Adrenal gland (tissue), 5 donors: Measurements from ENCODE around the gene ARHGAP26.

Source experiments
- POLR2A ChIP-seq, 2 donors: fragments of 450-650 bp; IDR thresholded peaks; one replicate each; pipeline ENCODE4 v1.6.1; 2017; ENCODE audit warnings: antibody characterized with exemption in 2 of 2, mild to moderate bottlenecking in 2 of 2, moderate library complexity in 1 of 2
- TF ChIP-seq, protein P1 (sequence below), 6 experiments: fragments of 450-650 bp in 4 of 6; fragments of 200-600 bp in 2 of 6; sonication (generic) in 1 of 6; IDR thresholded peaks; 1 replicate in 5 of 6; 2 replicates in 1 of 6; pipeline versions ENCODE4 v1.5.1 to v1.8.0; 2016 to 2021; ENCODE audit warnings: antibody characterized with exemption in 6 of 6, mild to moderate bottlenecking in 2 of 6, moderate library complexity in 1 of 6
- donor health status: DM: no; HTN: no; CAD: no.

DNA sequence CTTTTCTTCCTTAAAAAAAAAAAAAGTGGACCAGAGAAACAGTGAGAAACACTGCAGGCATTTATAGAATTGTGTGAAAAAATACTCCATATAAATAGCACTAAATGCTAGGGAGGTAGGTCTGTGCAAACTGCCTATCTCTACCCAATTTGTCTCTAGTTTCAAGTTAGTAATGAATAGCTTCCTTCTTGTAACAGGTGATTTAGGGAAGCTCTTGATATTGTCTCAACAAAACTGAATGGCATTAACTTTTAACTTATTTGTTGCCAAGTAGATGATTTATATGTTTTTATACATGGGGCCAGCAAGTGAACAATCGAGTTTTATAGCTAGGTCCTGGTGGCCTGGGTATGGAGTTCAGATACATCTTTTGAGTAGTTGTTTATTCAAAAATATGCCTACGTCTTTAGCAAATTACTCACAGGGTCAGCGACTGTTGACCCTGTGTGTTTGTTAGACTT is 349.7 kb downstream of the ARHGAP26 start:
- TF ChIP-seq, protein P1, sequence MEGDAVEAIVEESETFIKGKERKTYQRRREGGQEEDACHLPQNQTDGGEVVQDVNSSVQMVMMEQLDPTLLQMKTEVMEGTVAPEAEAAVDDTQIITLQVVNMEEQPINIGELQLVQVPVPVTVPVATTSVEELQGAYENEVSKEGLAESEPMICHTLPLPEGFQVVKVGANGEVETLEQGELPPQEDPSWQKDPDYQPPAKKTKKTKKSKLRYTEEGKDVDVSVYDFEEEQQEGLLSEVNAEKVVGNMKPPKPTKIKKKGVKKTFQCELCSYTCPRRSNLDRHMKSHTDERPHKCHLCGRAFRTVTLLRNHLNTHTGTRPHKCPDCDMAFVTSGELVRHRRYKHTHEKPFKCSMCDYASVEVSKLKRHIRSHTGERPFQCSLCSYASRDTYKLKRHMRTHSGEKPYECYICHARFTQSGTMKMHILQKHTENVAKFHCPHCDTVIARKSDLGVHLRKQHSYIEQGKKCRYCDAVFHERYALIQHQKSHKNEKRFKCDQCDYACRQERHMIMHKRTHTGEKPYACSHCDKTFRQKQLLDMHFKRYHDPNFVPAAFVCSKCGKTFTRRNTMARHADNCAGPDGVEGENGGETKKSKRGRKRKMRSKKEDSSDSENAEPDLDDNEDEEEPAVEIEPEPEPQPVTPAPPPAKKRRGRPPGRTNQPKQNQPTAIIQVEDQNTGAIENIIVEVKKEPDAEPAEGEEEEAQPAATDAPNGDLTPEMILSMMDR (IDR thresholded peaks at IDR 0.05) = no peak
- TF ChIP-seq POLR2A (IDR thresholded peaks at IDR 0.05) = no peak
